GM21515 (cell line): ENCODE data around the gene LGALS7.
"Not testable (repeated sequence)": the region's sequence is repeated elsewhere in the genome, so short reads cannot be mapped to it uniquely, and the experiment has no call there.

Experiments
- ATAC-seq: cut with Tn5 transposase; IDR thresholded peaks from one replicate; pipeline ENCODE4 v1.9.1; 2021; ENCODE audit not compliant: unreplicated experiment

The LGALS7 gene

GRCh38 chr19:38774181-38774950 lies 1.0 kb upstream of the LGALS7 start:
- ATAC-seq = no peak

GRCh38 chr19:38771569-38771968 lies 1.7 kb downstream of the LGALS7 start:
- ATAC-seq = not testable (repeated sequence)

- ATAC-seq = not testable (repeated sequence)
Measured at GRCh38 chr19:38770949-38771275, 2.4 kb downstream of the LGALS7 start.

GRCh38 chr19:38770228-38770948 lies 2.9 kb downstream of the LGALS7 start:
- not testable (repeated sequence) for ATAC-seq

GRCh38 chr19:38769635-38770211 lies 3.6 kb downstream of the LGALS7 start:
- peak; percentile 53 for ATAC-seq

GRCh38 chr19:38766276-38767047 lies 6.9 kb downstream of the LGALS7 start:
- ATAC-seq = no peak

- ATAC-seq = no peak
Measured at GRCh38 chr19:38765214-38765613, 8.1 kb downstream of the LGALS7 start.

GRCh38 chr19:38763795-38764220 lies 9.5 kb downstream of the LGALS7 start:
- no peak for ATAC-seq

GRCh38 chr19:38761884-38762389 lies 11.4 kb downstream of the LGALS7 start:
- not testable (repeated sequence) for ATAC-seq

GRCh38 chr19:38760805-38761517 lies 12.4 kb downstream of the LGALS7 start:
- not testable (repeated sequence) for ATAC-seq

- no peak for ATAC-seq
Measured at GRCh38 chr19:38759590-38760003, 13.7 kb downstream of the LGALS7 start.

- ATAC-seq = not testable (repeated sequence)
Measured at GRCh38 chr19:38754196-38754595, 19.1 kb downstream of the LGALS7 start.

GRCh38 chr19:38753783-38754182 lies 19.5 kb downstream of the LGALS7 start:
- not testable (repeated sequence) for ATAC-seq

GRCh38 chr19:38745316-38745715 lies 28.0 kb downstream of the LGALS7 start:
- no peak for ATAC-seq

GRCh38 chr19:38744874-38745273 lies 28.4 kb downstream of the LGALS7 start:
- ATAC-seq = no peak

- ATAC-seq = no peak
Measured at GRCh38 chr19:38744298-38744681, 29.0 kb downstream of the LGALS7 start, which contains the start of gene CAPN12. CAPN12 (minus strand) TSS chr19:38744474; CDS start chr19:38744165, 309 bp downstream.

- no peak for ATAC-seq
Measured at GRCh38 chr19:38743394-38744297, 29.7 kb downstream of the LGALS7 start.

- ATAC-seq = no peak
Measured at GRCh38 chr19:38742906-38743305, 30.4 kb downstream of the LGALS7 start.

- no peak for ATAC-seq
Measured at GRCh38 chr19:38742296-38742695, 31.0 kb downstream of the LGALS7 start.
